Transverse colon (tissue), 4 donors: Measurements from ENCODE around the gene PPP4R2. TPM values are rescaled to one million over a fixed set of nuclear protein-coding genes. Genes with fewer than 3 reads are reported as not detected.
"Not testable (repeated sequence)": the region's sequence is repeated elsewhere in the genome, so short reads cannot be mapped to it uniquely, and the experiment has no call there.

Source experiments
- DNase-seq: peaks from one replicate; pipeline ENCODE4 v3.0.0-alpha.2; 2019
- H3K27ac ChIP-seq, 4 donors: fragments of 200-600 bp; sonication (generic); 2 replicates each; pipeline ENCODE4 v1.5.1; 2016 to 2018; ENCODE audit warnings: inconsistent platforms in 4 of 4
- H3K27me3 ChIP-seq: fragments of 200-600 bp; sonication (generic); 2 replicates; pipeline ENCODE4 v1.5.1; 2017; ENCODE audit warnings: inconsistent platforms
- H3K36me3 ChIP-seq, 4 donors: fragments of 200-600 bp; sonication (generic); 2 replicates each; pipeline ENCODE4 v1.5.1; 2017 to 2019; ENCODE audit warnings: inconsistent platforms in 4 of 4
- H3K4me1 ChIP-seq, 4 donors: fragments of 200-600 bp; sonication (generic); 2 replicates each; pipeline ENCODE4 v1.5.1; 2017 to 2020; ENCODE audit warnings: inconsistent platforms in 4 of 4
- H3K4me3 ChIP-seq, 4 donors: fragments of 200-600 bp; sonication (generic); 1 replicate in 1 of 4; 2 replicates in 3 of 4; pipeline versions ENCODE4 v1.5.1 to v1.6.1; 2017 to 2019; ENCODE audit warnings: inconsistent platforms in 4 of 4
- H3K9me3 ChIP-seq, 2 donors: fragments of 200-600 bp; sonication (generic); 2 replicates each; pipeline ENCODE4 v1.5.1; 2017 to 2019; ENCODE audit warnings: inconsistent platforms in 2 of 2
- CTCF ChIP-seq, 5 experiments: fragments of 200-600 bp in 3 of 5; fragments of 450-650 bp in 2 of 5; sonication (generic) in 3 of 5; IDR thresholded peaks; 1 replicate in 2 of 5; 2 replicates in 3 of 5; pipeline ENCODE4 v1.5.1; 2016 to 2017; ENCODE audit warnings: antibody characterized with exemption in 5 of 5, inconsistent platforms in 3 of 5, mild to moderate bottlenecking in 2 of 5, moderate library complexity in 1 of 5
- EP300 ChIP-seq: sonication (generic); formaldehyde crosslinking; IDR thresholded peaks from one replicate; pipeline ENCODE4 v1.6.1; 2017; ENCODE audit warnings: antibody characterized with exemption, low read depth
- POLR2A ChIP-seq: fragments of 450-650 bp; IDR thresholded peaks from one replicate; pipeline ENCODE4 v1.6.1; 2016; ENCODE audit warnings: antibody characterized with exemption, mild to moderate bottlenecking, moderate library complexity
- POLR2AphosphoS5 ChIP-seq, 3 donors: sonication (generic); formaldehyde crosslinking; IDR thresholded peaks; one replicate each; pipeline ENCODE4 v1.6.1; 2016; ENCODE audit warnings: antibody characterized with exemption in 3 of 3
- WGBS, 2 donors: methylation state at CpG; one replicate each; pipeline ENCODE4 v1.1.5; 2018; ENCODE audit warnings: low coverage in 1 of 2; 5-methylcytosine and 5-hydroxymethylcytosine counted together
- in situ Hi-C, 4 donors: fragments of 200-750 bp; cut with MboI; loops; one replicate each; pipeline versions ENCODE4 v1.15.0 to v1.15.1; 2017; ENCODE audit warnings: low sequenced_read_pairs in 3 of 4, low pct_ligation_motif_present in 1 of 4, low pct_unique_long_range_greater_than_20kb in 1 of 4
- intact Hi-C: fragments of 100-400 bp; cut with DNase I; formaldehyde crosslinking; loops from one replicate; pipeline ENCODE4 v1.15.1; 2023; ENCODE audit warnings: low total_unique reads
- total RNA-seq, 4 donors: library from RNA; depleted of rRNA; stranded (reverse); fragments of >200 nt; gene quantifications; one replicate each; pipeline ENCODE4 v1.1.0, GENCODE V29; 2016

Gene PPP4R2
- total RNA-seq, 4 donors from 2014 or later: 14.5 to 55.6 (median 36.9) TPM

- H3K9me3 ChIP-seq: no peaks in the 10 kb centered on the region
- in situ Hi-C loops: no loop called here
- intact Hi-C loops: loop anchor here (5.0 kb wide), 2 partner anchors 150 to 1795 kb away; partner anchors contain the start of gene SHQ1
- H3K27me3 ChIP-seq: no peaks in the 10 kb centered on the region
- peak; percentile 18 for DNase-seq
- peaks cover 23 to 57% (median 43%) of the 10 kb centered on the region in 4 donors for H3K4me1 ChIP-seq
- TF ChIP-seq EP300: no peak
- TF ChIP-seq CTCF (IDR thresholded peaks at IDR 0.05): peak; percentile 27 to 47 (median 40)
- H3K27ac ChIP-seq: peak overlapping the region; percentile 96 to 99 (median 98)
- peak overlapping the region; percentile 74 to 93 (median 76) for H3K4me3 ChIP-seq
- peaks cover 0 to 12% (median 0%) of the 10 kb centered on the region in 4 donors for H3K36me3 ChIP-seq
- 0% methylated on average over 5 to 16 of the region's 16 CpGs for WGBS, 2 donors
These were observed 880 bp downstream of the PPP4R2 start for GRCh38 chr3:72997421-72997961.

- peaks cover 0 to 12% (median 0%) of the 10 kb centered on the region in 4 donors for H3K36me3 ChIP-seq
- no peaks in the 10 kb centered on the region for H3K9me3 ChIP-seq
- DNase-seq: no peak
- in situ Hi-C loops (no loop called here), intact Hi-C loops (loop anchor here (5.0 kb wide), 2 partner anchors 151 to 1796 kb away; partner anchors contain the start of gene SHQ1)
- no peaks in the 10 kb centered on the region for H3K27me3 ChIP-seq
- TF ChIP-seq POLR2AphosphoS5 (IDR thresholded peaks at IDR 0.05) (peak in 1 of 3 donors; percentile 19), CTCF (IDR thresholded peaks at IDR 0.05) (no peak)
- H3K4me3 ChIP-seq: peak overlapping the region; percentile 5 to 93 (median 75)
- H3K27ac ChIP-seq: peak overlapping the region; percentile 96 to 99 (median 98)
- WGBS, 2 donors: 11 to 14% methylated on average over 3 to 4 of the region's 4 CpGs
- peaks cover 23 to 65% (median 45%) of the 10 kb centered on the region in 4 donors for H3K4me1 ChIP-seq
These were observed 1.9 kb downstream of the PPP4R2 start for GRCh38 chr3:72998466-72998865.

- Histone ChIP-seq H3K27ac (no peak overlapping the region), H3K9me3 (no peaks in the 10 kb centered on the region), H3K27me3 (no peaks in the 10 kb centered on the region), H3K4me1 (peaks cover 23 to 72% (median 45%) of the 10 kb centered on the region in 4 donors), H3K4me3 (peak overlapping the region in 1 of 4 donors; percentile 76), H3K36me3 (peaks cover 0 to 12% (median 0%) of the 10 kb centered on the region in 4 donors)
- intact Hi-C loops (loop anchor here (5.0 kb wide), 2 partner anchors 153 to 1798 kb away; partner anchors contain the start of gene SHQ1), in situ Hi-C loops (no loop called here)
- 20 to 29% methylated on average over 1 to 2 of the region's 2 CpGs for WGBS, 2 donors
- no peak for TF ChIP-seq POLR2AphosphoS5 (IDR thresholded peaks at IDR 0.05)
- DNase-seq: no peak
These were observed 3.3 kb downstream of the PPP4R2 start for GRCh38 chr3:72999951-73000350.

GRCh38 chr3:73003050-73003449 is 6.4 kb downstream of the PPP4R2 start:
- H3K27ac ChIP-seq: peak overlapping the region in 1 of 4 donors; percentile 10
- H3K27me3 ChIP-seq, H3K4me3 ChIP-seq, DNase-seq, in situ Hi-C loops, intact Hi-C loops, H3K9me3 ChIP-seq: not testable (repeated sequence)
- peaks cover 23 to 69% (median 31%) of the 10 kb centered on the region in 4 donors for H3K4me1 ChIP-seq
- 71 to 82% methylated on average over 3 to 8 of the region's 8 CpGs for WGBS, 2 donors
- peaks cover 0 to 34% (median 6%) of the 10 kb centered on the region in 4 donors for H3K36me3 ChIP-seq

GRCh38 chr3:73004316-73004715 is 7.7 kb downstream of the PPP4R2 start:
- H3K36me3 ChIP-seq: peaks cover 0 to 34% (median 6%) of the 10 kb centered on the region in 4 donors
- H3K4me1 ChIP-seq: peaks cover 15 to 68% (median 23%) of the 10 kb centered on the region in 4 donors
- WGBS, 2 donors: 75 to 79% methylated on average over 4 of the region's 4 CpGs
- no peak overlapping the region for H3K27ac ChIP-seq
- no peak overlapping the region for H3K4me3 ChIP-seq
- TF ChIP-seq EP300 (no peak), POLR2A (no peak), CTCF (IDR thresholded peaks at IDR 0.05) (no peak), POLR2AphosphoS5 (IDR thresholded peaks at IDR 0.05) (no peak)
- DNase-seq: no peak
- no peaks in the 10 kb centered on the region for H3K27me3 ChIP-seq
- intact Hi-C loops: no loop called here
- in situ Hi-C loops: no loop called here
- no peaks in the 10 kb centered on the region for H3K9me3 ChIP-seq
